OCI-LY1 (cell line): ENCODE measurements around the gene CSNK1A1.

Experiments used
- EZH2 ChIP-seq: fragments of 200-600 bp; sonication (generic), shearing (Covaris generic); IDR thresholded peaks from 2 replicates; pipeline ENCODE4 v1.8.0; 2017; ENCODE audit warnings: borderline replicate concordance, mixed run types, mild to moderate bottlenecking, antibody characterized with exemption, low read length, moderate library complexity, mixed read lengths
- TF ChIP-seq, protein P1 (sequence below): fragments of 200-600 bp; sonication (generic), shearing (Covaris generic); IDR thresholded peaks from 2 replicates; pipeline ENCODE4 v1.5.1; 2017; ENCODE audit warnings: mild to moderate bottlenecking, antibody characterized with exemption, low read length, moderate library complexity, mixed read lengths

DNA sequence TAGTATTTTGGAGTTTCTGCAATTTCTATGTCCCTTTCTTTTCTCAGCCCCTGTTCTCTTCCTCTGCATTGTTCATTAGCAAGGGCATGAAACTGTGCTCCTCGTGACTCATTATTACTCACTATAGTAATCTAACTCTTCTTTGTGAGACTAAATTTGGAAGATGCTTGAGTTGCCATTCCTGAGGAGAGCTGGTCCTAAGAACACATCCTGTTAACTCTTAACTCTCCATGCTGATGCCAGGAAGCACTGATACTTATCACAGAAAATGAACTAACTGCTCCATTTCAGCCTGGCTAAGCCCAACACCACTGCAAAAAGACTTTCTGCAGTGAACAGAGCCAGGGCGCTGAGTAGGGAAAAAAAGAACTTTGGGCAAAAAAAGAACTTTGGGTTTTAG is 10.6 kb upstream of the CSNK1A1 start:
- TF ChIP-seq, protein P1, sequence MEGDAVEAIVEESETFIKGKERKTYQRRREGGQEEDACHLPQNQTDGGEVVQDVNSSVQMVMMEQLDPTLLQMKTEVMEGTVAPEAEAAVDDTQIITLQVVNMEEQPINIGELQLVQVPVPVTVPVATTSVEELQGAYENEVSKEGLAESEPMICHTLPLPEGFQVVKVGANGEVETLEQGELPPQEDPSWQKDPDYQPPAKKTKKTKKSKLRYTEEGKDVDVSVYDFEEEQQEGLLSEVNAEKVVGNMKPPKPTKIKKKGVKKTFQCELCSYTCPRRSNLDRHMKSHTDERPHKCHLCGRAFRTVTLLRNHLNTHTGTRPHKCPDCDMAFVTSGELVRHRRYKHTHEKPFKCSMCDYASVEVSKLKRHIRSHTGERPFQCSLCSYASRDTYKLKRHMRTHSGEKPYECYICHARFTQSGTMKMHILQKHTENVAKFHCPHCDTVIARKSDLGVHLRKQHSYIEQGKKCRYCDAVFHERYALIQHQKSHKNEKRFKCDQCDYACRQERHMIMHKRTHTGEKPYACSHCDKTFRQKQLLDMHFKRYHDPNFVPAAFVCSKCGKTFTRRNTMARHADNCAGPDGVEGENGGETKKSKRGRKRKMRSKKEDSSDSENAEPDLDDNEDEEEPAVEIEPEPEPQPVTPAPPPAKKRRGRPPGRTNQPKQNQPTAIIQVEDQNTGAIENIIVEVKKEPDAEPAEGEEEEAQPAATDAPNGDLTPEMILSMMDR, result no peak
- no peak for TF ChIP-seq EZH2
